ENCODE results near the gene TBX19. TPM values are rescaled to one million over a fixed set of nuclear protein-coding genes. Genes with fewer than 3 reads are reported as not detected.

Gene TBX19
- polyA plus RNA-seq, 1 donor (not counting 4 experiments of a cell fraction or from before 2014, with no cell fraction given): 0.93 TPM

DNA sequence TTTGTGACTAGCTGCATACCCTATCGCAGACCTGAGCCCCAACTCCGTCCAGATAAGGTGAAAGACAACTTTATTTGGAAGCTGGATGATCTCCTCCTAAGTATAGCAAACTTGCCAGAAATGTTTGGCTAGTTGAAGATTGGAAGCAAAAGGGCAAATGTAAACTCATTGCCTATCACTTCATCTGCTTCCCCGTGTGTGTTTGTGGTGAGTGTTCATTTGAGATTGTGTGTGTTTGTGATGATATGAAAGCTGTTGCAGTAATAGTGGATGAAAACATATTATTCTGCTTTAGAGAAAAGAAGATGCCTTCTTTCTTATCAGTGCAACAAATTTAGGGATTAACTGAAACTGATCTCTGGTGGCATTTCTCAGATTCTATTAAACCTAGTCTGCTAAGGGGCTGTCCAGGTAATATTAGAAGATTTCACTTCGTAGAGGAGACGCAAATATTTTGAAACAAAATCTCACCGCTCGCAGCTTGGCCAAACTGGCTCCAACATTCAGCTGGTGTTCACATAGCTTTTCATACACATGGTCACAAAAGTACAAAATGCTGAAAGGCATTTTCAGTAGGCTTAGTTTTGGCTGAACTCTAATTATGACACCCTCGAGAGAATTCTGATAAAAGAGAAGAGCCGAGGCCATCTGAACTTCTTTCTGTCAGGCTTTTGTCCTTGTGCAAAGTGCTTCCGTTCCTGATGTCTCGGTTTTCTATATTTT lies 1.1 kb downstream of the TBX19 start:
- Histone ChIP-seq H3K4me2 (ENCODE audit: control insufficient read depth, extremely low read depth, insufficient read depth, low read depth, low read length) (no peak overlapping the region), H3K79me2 (ENCODE audit: control insufficient read depth, insufficient read depth, low read length) (no peaks in the 10 kb centered on the region), H3K9ac (ENCODE audit: control insufficient read depth, extremely low read depth, insufficient read depth, low read length) (no peak overlapping the region), H3K36me3 (ENCODE audit: control insufficient read depth in 2 of 2, extremely low read depth in 1 of 2, insufficient read depth in 2 of 2, low read length in 2 of 2) (no peaks in the 10 kb centered on the region), H3K27ac (ENCODE audit: control insufficient read depth, insufficient read depth, low read length) (no peak overlapping the region), H3K9me1 (ENCODE audit: control insufficient read depth, extremely low read depth, insufficient read depth, low read length) (no peaks in the 10 kb centered on the region), H4K20me1 (ENCODE audit: control insufficient read depth, extremely low read depth, insufficient read depth, low read length) (no peaks in the 10 kb centered on the region), H3K9me3 (ENCODE audit: control insufficient read depth, low read depth, low read length) (no peaks in the 10 kb centered on the region), H3K4me3 (ENCODE audit: control insufficient read depth in 2 of 3, extremely low read depth in 1 of 3, insufficient read depth in 2 of 3, low read depth in 1 of 3, low read length in 3 of 3) (no peak overlapping the region), H3K27me3 (ENCODE audit: control insufficient read depth, extremely low read depth, insufficient read depth, low read length) (no peaks in the 10 kb centered on the region), H3K4me1 (ENCODE audit: control insufficient read depth, extremely low read depth, insufficient read depth, low read length) (peaks cover 20% of the 10 kb centered on the region), H2AFZ (ENCODE audit: control insufficient read depth, low read length) (no peak overlapping the region)
- DNase-seq (ENCODE audit: low read depth, low spot score): no peak
- dilution Hi-C loops (cut with MboI; ENCODE audit: extremely low pct_ligation_motif_present, low sequenced_read_pairs): no loop called here
- peak; percentile 36 for FAIRE-seq
- TF ChIP-seq, protein P1, sequence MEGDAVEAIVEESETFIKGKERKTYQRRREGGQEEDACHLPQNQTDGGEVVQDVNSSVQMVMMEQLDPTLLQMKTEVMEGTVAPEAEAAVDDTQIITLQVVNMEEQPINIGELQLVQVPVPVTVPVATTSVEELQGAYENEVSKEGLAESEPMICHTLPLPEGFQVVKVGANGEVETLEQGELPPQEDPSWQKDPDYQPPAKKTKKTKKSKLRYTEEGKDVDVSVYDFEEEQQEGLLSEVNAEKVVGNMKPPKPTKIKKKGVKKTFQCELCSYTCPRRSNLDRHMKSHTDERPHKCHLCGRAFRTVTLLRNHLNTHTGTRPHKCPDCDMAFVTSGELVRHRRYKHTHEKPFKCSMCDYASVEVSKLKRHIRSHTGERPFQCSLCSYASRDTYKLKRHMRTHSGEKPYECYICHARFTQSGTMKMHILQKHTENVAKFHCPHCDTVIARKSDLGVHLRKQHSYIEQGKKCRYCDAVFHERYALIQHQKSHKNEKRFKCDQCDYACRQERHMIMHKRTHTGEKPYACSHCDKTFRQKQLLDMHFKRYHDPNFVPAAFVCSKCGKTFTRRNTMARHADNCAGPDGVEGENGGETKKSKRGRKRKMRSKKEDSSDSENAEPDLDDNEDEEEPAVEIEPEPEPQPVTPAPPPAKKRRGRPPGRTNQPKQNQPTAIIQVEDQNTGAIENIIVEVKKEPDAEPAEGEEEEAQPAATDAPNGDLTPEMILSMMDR (optimal IDR thresholded peaks at IDR 0.05 in 1 of 3, IDR thresholded peaks at IDR 0.05 in 1 of 3, conservative IDR thresholded peaks at IDR 0.05 in 1 of 3; ENCODE audit: extremely low read depth in 1 of 3, insufficient read depth in 2 of 3, low read length in 3 of 3): no peak
- TF ChIP-seq EZH2 (IDR thresholded peaks at IDR 0.05; ENCODE audit: low read length): no peak

DNA sequence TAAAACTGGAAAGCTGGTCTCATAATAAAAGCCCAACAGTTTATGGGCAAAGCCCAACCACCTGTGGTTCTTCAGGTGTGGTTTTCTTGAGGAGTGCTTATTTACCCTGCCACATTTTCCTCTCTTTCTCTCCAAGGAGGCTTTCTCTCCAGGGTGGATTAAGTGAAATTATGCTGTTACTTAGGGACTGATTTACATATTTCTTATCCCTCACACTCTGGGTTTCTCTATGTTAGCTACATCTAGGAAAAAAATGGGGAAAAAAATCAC lies 4.8 kb downstream of the TBX19 start:
- peak overlapping the region; percentile 25 for H3K4me2 ChIP-seq (ENCODE audit: control insufficient read depth, extremely low read depth, insufficient read depth, low read depth, low read length)
- H3K27me3 ChIP-seq (ENCODE audit: control insufficient read depth, extremely low read depth, insufficient read depth, low read length): no peaks in the 10 kb centered on the region
- no peaks in the 10 kb centered on the region for H4K20me1 ChIP-seq (ENCODE audit: control insufficient read depth, extremely low read depth, insufficient read depth, low read length)
- dilution Hi-C loops (cut with MboI; ENCODE audit: extremely low pct_ligation_motif_present, low sequenced_read_pairs): no loop called here
- H3K9ac ChIP-seq (ENCODE audit: control insufficient read depth, extremely low read depth, insufficient read depth, low read length): no peak overlapping the region
- H3K9me3 ChIP-seq (ENCODE audit: control insufficient read depth, low read depth, low read length): no peaks in the 10 kb centered on the region
- H2AFZ ChIP-seq (ENCODE audit: control insufficient read depth, low read length): no peak overlapping the region
- no peak overlapping the region for H3K4me3 ChIP-seq (ENCODE audit: control insufficient read depth in 2 of 3, extremely low read depth in 1 of 3, insufficient read depth in 2 of 3, low read depth in 1 of 3, low read length in 3 of 3)
- no peaks in the 10 kb centered on the region for H3K36me3 ChIP-seq (ENCODE audit: control insufficient read depth in 2 of 2, extremely low read depth in 1 of 2, insufficient read depth in 2 of 2, low read length in 2 of 2)
- DNase-seq (ENCODE audit: low read depth, low spot score) (no peak), FAIRE-seq (peak; percentile 85)
- TF ChIP-seq, protein P1 (optimal IDR thresholded peaks at IDR 0.05 in 1 of 3, IDR thresholded peaks at IDR 0.05 in 1 of 3, conservative IDR thresholded peaks at IDR 0.05 in 1 of 3; ENCODE audit: extremely low read depth in 1 of 3, insufficient read depth in 2 of 3, low read length in 3 of 3): no peak
- TF ChIP-seq EZH2 (IDR thresholded peaks at IDR 0.05; ENCODE audit: low read length): no peak
- H3K9me1 ChIP-seq (ENCODE audit: control insufficient read depth, extremely low read depth, insufficient read depth, low read length): no peaks in the 10 kb centered on the region
- no peaks in the 10 kb centered on the region for H3K79me2 ChIP-seq (ENCODE audit: control insufficient read depth, insufficient read depth, low read length)
- peak overlapping the region; percentile 54 for H3K27ac ChIP-seq (ENCODE audit: control insufficient read depth, insufficient read depth, low read length)
- peaks cover 32% of the 10 kb centered on the region for H3K4me1 ChIP-seq (ENCODE audit: control insufficient read depth, extremely low read depth, insufficient read depth, low read length)

All from keratinocyte (primary cell).